IMR-90 (cell line): ENCODE data around the gene MALRD1. TPM values are rescaled to one million over a fixed set of nuclear protein-coding genes. Genes with fewer than 3 reads are reported as not detected.

Experiments
- ATAC-seq: fragments of 200-7000 bp; cut with Tn5 transposase; 2 replicates; pipeline ENCODE4 v1.9.1; 2020; ENCODE audit warnings: low read depth, mild to moderate bottlenecking, moderate library complexity
- BruUV-seq: library from RNA; stranded (reverse); fragments of 400-500 nt; replicated peaks from 2 replicates; lab custom pipeline; 2021; lab: Mats Ljungman, UMichigan
- CTCF ChIA-PET: fragments of 300-600 bp; formaldehyde crosslinking; extraction: SDS; loops from one replicate; lab custom pipeline; 2021; ENCODE audit warnings: antibody characterized with exemption; lab: Yijun Ruan, JAX
- POLR2A ChIA-PET: fragments of 300-600 bp; sonication (Branson Sonifier 250); formaldehyde crosslinking; loops from one replicate; lab custom pipeline; 2022; ENCODE audit warnings: antibody characterized with exemption; ENCODE audit not compliant: unreplicated experiment; lab: Charles Lee
- DNase-seq: peaks from one replicate; pipeline ENCODE4 v3.0.0; 2013
- H2AFZ ChIP-seq: replicated peaks from 2 replicates; pipeline ENCODE3; 2013; ENCODE audit warnings: low read length, mild to moderate bottlenecking; ENCODE audit not compliant: poor library complexity
- H2AK5ac ChIP-seq: 2 replicates; pipeline ENCODE4 v1.6.1; 2013; ENCODE audit warnings: low read depth, low read length, inconsistent platforms
- H2AK9ac ChIP-seq: replicated peaks from 2 replicates; pipeline ENCODE3; 2013; ENCODE audit warnings: mild to moderate bottlenecking, low read depth, low read length, moderate library complexity; ENCODE audit not compliant: poor library complexity
- H2BK120ac ChIP-seq: 2 replicates; pipeline ENCODE4 v1.6.1; 2013; ENCODE audit warnings: low read depth, low read length, inconsistent platforms
- H2BK15ac ChIP-seq: 3 replicates; pipeline ENCODE4 v1.6.1; 2013; ENCODE audit warnings: low read depth, low read length, inconsistent platforms
- H2BK20ac ChIP-seq: 2 replicates; pipeline ENCODE4 v1.6.1; 2013; ENCODE audit warnings: low read depth, mild to moderate bottlenecking, inconsistent platforms, low read length, moderate library complexity
- H2BK5ac ChIP-seq: 2 replicates; pipeline ENCODE4 v1.6.1; 2013; ENCODE audit warnings: mild to moderate bottlenecking, low read depth, low read length, inconsistent platforms; ENCODE audit not compliant: poor library complexity, severe bottlenecking
- H3K14ac ChIP-seq: replicated peaks from 2 replicates; pipeline ENCODE4 v1.6.1; 2013; ENCODE audit warnings: low read depth, low read length, inconsistent platforms
- H3K18ac ChIP-seq: 2 replicates; pipeline ENCODE4 v1.6.1; 2013; ENCODE audit warnings: low read depth, low read length, control low read depth
- H3K23ac ChIP-seq: 2 replicates; pipeline ENCODE4 v1.6.1; 2013; ENCODE audit warnings: low read depth, low read length, inconsistent platforms
- H3K27ac ChIP-seq: 2 replicates; pipeline ENCODE4 v1.5.1; 2013; ENCODE audit warnings: mild to moderate bottlenecking, control low read depth, low read length; ENCODE audit not compliant: insufficient read depth
- H3K27me3 ChIP-seq: 2 replicates; pipeline ENCODE4 v1.6.1; 2013; ENCODE audit warnings: low read length; ENCODE audit not compliant: control insufficient read depth, insufficient read depth
- H3K36me3 ChIP-seq: 2 replicates; pipeline ENCODE4 v1.6.1; 2013; ENCODE audit warnings: low read length, mixed read lengths; ENCODE audit not compliant: control insufficient read depth, insufficient read depth
- H3K4ac ChIP-seq: 2 replicates; pipeline ENCODE4 v1.6.1; 2013; ENCODE audit warnings: low read depth, low read length, inconsistent platforms
- H3K4me1 ChIP-seq: 2 replicates; pipeline ENCODE4 v1.6.1; 2013; ENCODE audit warnings: low read length, mixed read lengths; ENCODE audit not compliant: control insufficient read depth, insufficient read depth
- H3K4me2 ChIP-seq: 2 replicates; pipeline ENCODE4 v1.6.1; 2013; ENCODE audit warnings: low read depth, mild to moderate bottlenecking, control low read depth, low read length, moderate library complexity
- H3K4me3 ChIP-seq: 2 replicates; pipeline ENCODE4 v1.5.1; 2013; ENCODE audit warnings: low read depth, mild to moderate bottlenecking, control low read depth, low read length, moderate library complexity; ENCODE audit not compliant: insufficient read depth
- H3K56ac ChIP-seq: 2 replicates; pipeline ENCODE4 v1.6.1; 2013; ENCODE audit warnings: low read length, inconsistent platforms; ENCODE audit not compliant: insufficient read depth; ENCODE audit errors: extremely low read depth
- H3K79me1 ChIP-seq, 2 experiments: 2 replicates each; pipeline ENCODE4 v1.6.1; 2013; ENCODE audit warnings: low read length in 2 of 2, inconsistent platforms in 1 of 2, low read depth in 1 of 2
- H3K9ac ChIP-seq: 2 replicates; pipeline ENCODE4 v1.6.1; 2013; ENCODE audit warnings: low read depth, low read length, control low read depth
- H3K9me1 ChIP-seq: 2 replicates; pipeline ENCODE4 v1.6.1; 2013; ENCODE audit warnings: low read length, inconsistent platforms; ENCODE audit not compliant: insufficient read depth
- H3K9me3 ChIP-seq: 2 replicates; pipeline ENCODE4 v1.6.1; 2013; ENCODE audit warnings: low read length; ENCODE audit not compliant: control insufficient read depth, insufficient read depth
- H4K20me1 ChIP-seq: 2 replicates; pipeline ENCODE4 v1.6.1; 2013; ENCODE audit warnings: low read length, inconsistent platforms; ENCODE audit not compliant: insufficient read depth
- H4K5ac ChIP-seq: 2 replicates; pipeline ENCODE4 v1.6.1; 2013; ENCODE audit warnings: mild to moderate bottlenecking, low read depth, low read length, control low read depth
- H4K8ac ChIP-seq, 2 experiments: 2 replicates each; pipeline ENCODE4 v1.6.1; 2013; ENCODE audit warnings: low read depth in 2 of 2, low read length in 2 of 2, control low read depth in 1 of 2, inconsistent platforms in 1 of 2
- H4K91ac ChIP-seq: 2 replicates; pipeline ENCODE4 v1.6.1; 2013; ENCODE audit warnings: low read depth, low read length, inconsistent platforms; ENCODE audit not compliant: insufficient read depth
- BHLHE40 ChIP-seq: fragments of 150-350 bp; IDR thresholded peaks from 2 replicates; pipeline ENCODE4 v1.6.1; 2016; ENCODE audit warnings: mild to moderate bottlenecking, low read depth, low read length
- CEBPB ChIP-seq: IDR thresholded peaks from 2 replicates; pipeline ENCODE4 v1.6.1; 2012; ENCODE audit warnings: low read depth, low read length, improper control_type of control experiment
- CHD1 ChIP-seq: IDR thresholded peaks from 2 replicates; pipeline ENCODE4 v1.6.1; 2012; ENCODE audit warnings: low read depth, low read length, improper control_type of control experiment
- CTCF ChIP-seq: conservative IDR thresholded peaks from 2 replicates; pipeline ENCODE4 v1.5.1; 2012; ENCODE audit warnings: mild to moderate bottlenecking, low read depth, low read length, improper control_type of control experiment
- FOS ChIP-seq: fragments of 150-350 bp; IDR thresholded peaks from 2 replicates; pipeline ENCODE4 v1.6.1; 2016; ENCODE audit warnings: low read depth, low read length
- MAFK ChIP-seq: IDR thresholded peaks from 2 replicates; pipeline ENCODE4 v1.6.1; 2012; ENCODE audit warnings: low read depth, low read length, improper control_type of control experiment
- MAZ ChIP-seq: IDR thresholded peaks from 2 replicates; pipeline ENCODE4 v1.6.1; 2012; ENCODE audit warnings: low read depth, mild to moderate bottlenecking, low read length, improper control_type of control experiment, moderate library complexity, borderline replicate concordance
- MXI1 ChIP-seq: IDR thresholded peaks from 2 replicates; pipeline ENCODE4 v1.6.1; 2012; ENCODE audit warnings: low read depth, mild to moderate bottlenecking, low read length, moderate library complexity, borderline replicate concordance
- NFE2L2 ChIP-seq: fragments of 150-350 bp; IDR thresholded peaks from 2 replicates; pipeline ENCODE4 v1.6.1; 2016; ENCODE audit warnings: low read depth, mild to moderate bottlenecking, low read length
- POLR2A ChIP-seq: IDR thresholded peaks from 2 replicates; pipeline ENCODE4 v1.6.1; 2012; ENCODE audit warnings: mild to moderate bottlenecking, low read depth, low read length
- RAD21 ChIP-seq: IDR thresholded peaks from 2 replicates; pipeline ENCODE4 v1.6.1; 2012; ENCODE audit warnings: low read length, improper control_type of control experiment
- RCOR1 ChIP-seq: IDR thresholded peaks from 2 replicates; pipeline ENCODE4 v1.6.1; 2012; ENCODE audit warnings: mild to moderate bottlenecking, low read length, improper control_type of control experiment; ENCODE audit not compliant: insufficient replicate concordance
- RFX5 ChIP-seq: IDR thresholded peaks from 2 replicates; pipeline ENCODE4 v1.8.0; 2012; ENCODE audit warnings: low read depth, mild to moderate bottlenecking, low read length, moderate library complexity
- SMC3 ChIP-seq: fragments of 150-350 bp; IDR thresholded peaks from 2 replicates; pipeline ENCODE4 v1.6.1; 2016; ENCODE audit warnings: low read depth, mild to moderate bottlenecking, antibody characterized with exemption, low read length, moderate library complexity
- WGBS, 2 experiments: methylation state at CpG; one replicate each; pipeline versions ENCODE4 v1.1.5 to v1.1.7; 2013; ENCODE audit warnings: missing lambda C conversion rate in 2 of 2; ENCODE audit not compliant: insufficient read length in 1 of 2; ENCODE audit errors: extremely low coverage in 2 of 2; 5-methylcytosine and 5-hydroxymethylcytosine counted together
- dilution Hi-C: fragments of 300-500 bp; cut with HindIII; formaldehyde crosslinking; loops from one replicate; pipeline ENCODE4 v1.14.3; 2018; ENCODE audit warnings: low sequenced_read_pairs; ENCODE audit not compliant: unreplicated experiment
- in situ Hi-C: fragments of 300-500 bp; cut with MboI; formaldehyde crosslinking; loops from 3 replicates; pipeline ENCODE4 v1.14.3; 2019; ENCODE audit warnings: low sequenced_read_pairs, inconsistent platforms, mixed read lengths
- intact Hi-C: fragments of 100-400 bp; cut with micrococcal nuclease; formaldehyde crosslinking; loops from 2 replicates; pipeline ENCODE4 v1.10.0; 2022
- polyA plus RNA-seq, 3 experiments: library from polyadenylated mRNA; depleted of rRNA; stranded (reverse); fragments of >200 nt; gene quantifications; 2 replicates each; pipeline ENCODE4 v1.2.3, GENCODE V29; 2012; ENCODE audit warnings: low replicate concordance in 1 of 3
- total RNA-seq: library from RNA; depleted of rRNA; stranded (reverse); fragments of >200 nt; gene quantifications from 2 replicates; pipeline ENCODE4 v1.2.3, GENCODE V29; 2012
- TF ChIP-seq, protein P1 (sequence below): fragments of 150-350 bp; IDR thresholded peaks from 2 replicates; pipeline ENCODE4 v1.6.1; 2016; ENCODE audit warnings: low read depth, mild to moderate bottlenecking, low read length, moderate library complexity, borderline replicate concordance
- TF ChIP-seq, protein P2 (sequence below): fragments of 150-350 bp; IDR thresholded peaks from 2 replicates; pipeline ENCODE4 v1.6.1; 2017; ENCODE audit warnings: mild to moderate bottlenecking, antibody characterized with exemption, low read length, low read depth

The MALRD1 gene
- total and polyA plus RNA-seq, 2 of the 4 experiments (the other 2 are of a cell fraction): 0.34 to 1.1 TPM

- no peak overlapping the region for H2BK15ac ChIP-seq
- H3K36me3 ChIP-seq: no peaks in the 10 kb centered on the region
- no peaks in the 10 kb centered on the region for H3K79me1 ChIP-seq
- no peak overlapping the region for H4K8ac ChIP-seq
- no peak overlapping the region for H2AFZ ChIP-seq
- H3K9me3 ChIP-seq: peaks cover 2% of the 10 kb centered on the region; the same call in 1 of the 2 replicates
- no peak overlapping the region for H2AK9ac ChIP-seq
- no TSS peak for BruUV-seq
- H3K4me3 ChIP-seq: no peak overlapping the region
- ATAC-seq (no peak), DNase-seq (no peak)
- H3K56ac ChIP-seq: no peak overlapping the region
- no CpG with 5 or more reads among the region's 1 CpG for WGBS, 2 experiments
- no peaks in the 10 kb centered on the region for H3K27me3 ChIP-seq
- CTCF ChIA-PET: interaction anchor here (0.7 to 1.1 kb wide), 2 partner anchors 14 to 18 kb away, joined by 3 read pairs; no protein-coding TSS in a partner anchor
- no peak overlapping the region for H2AK5ac ChIP-seq
- POLR2A ChIA-PET: no interaction called here
- H4K5ac ChIP-seq: no peak overlapping the region
- no peaks in the 10 kb centered on the region for H3K9me1 ChIP-seq
- H3K27ac ChIP-seq: no peak overlapping the region
- H2BK5ac ChIP-seq: no peak overlapping the region
- no peaks in the 10 kb centered on the region for H4K20me1 ChIP-seq
- in situ Hi-C loops (no loop called here), dilution Hi-C loops (no loop called here), intact Hi-C loops (no loop called here)
- no peak overlapping the region for H3K4ac ChIP-seq
- no peak overlapping the region for H3K9ac ChIP-seq
- no peaks in the 10 kb centered on the region for H3K4me1 ChIP-seq
- no peak overlapping the region for H3K14ac ChIP-seq
- no peak overlapping the region for H3K23ac ChIP-seq
- H3K18ac ChIP-seq: no peak overlapping the region
- TF ChIP-seq BHLHE40: no peak
- no peak for TF ChIP-seq RAD21
- TF ChIP-seq RFX5: no peak
- no peak for TF ChIP-seq RCOR1
- TF ChIP-seq NFE2L2: no peak
- no peak for TF ChIP-seq MAFK
- no peak for TF ChIP-seq SMC3
- no peak for TF ChIP-seq CTCF
- no peak for TF ChIP-seq MXI1
- TF ChIP-seq CHD1: no peak
- TF ChIP-seq MAZ: no peak
- TF ChIP-seq, protein P1, sequence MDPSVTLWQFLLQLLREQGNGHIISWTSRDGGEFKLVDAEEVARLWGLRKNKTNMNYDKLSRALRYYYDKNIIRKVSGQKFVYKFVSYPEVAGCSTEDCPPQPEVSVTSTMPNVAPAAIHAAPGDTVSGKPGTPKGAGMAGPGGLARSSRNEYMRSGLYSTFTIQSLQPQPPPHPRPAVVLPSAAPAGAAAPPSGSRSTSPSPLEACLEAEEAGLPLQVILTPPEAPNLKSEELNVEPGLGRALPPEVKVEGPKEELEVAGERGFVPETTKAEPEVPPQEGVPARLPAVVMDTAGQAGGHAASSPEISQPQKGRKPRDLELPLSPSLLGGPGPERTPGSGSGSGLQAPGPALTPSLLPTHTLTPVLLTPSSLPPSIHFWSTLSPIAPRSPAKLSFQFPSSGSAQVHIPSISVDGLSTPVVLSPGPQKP: no peak
- TF ChIP-seq POLR2A: no peak
- TF ChIP-seq FOS: no peak
- TF ChIP-seq CEBPB: no peak
- TF ChIP-seq, protein P2, sequence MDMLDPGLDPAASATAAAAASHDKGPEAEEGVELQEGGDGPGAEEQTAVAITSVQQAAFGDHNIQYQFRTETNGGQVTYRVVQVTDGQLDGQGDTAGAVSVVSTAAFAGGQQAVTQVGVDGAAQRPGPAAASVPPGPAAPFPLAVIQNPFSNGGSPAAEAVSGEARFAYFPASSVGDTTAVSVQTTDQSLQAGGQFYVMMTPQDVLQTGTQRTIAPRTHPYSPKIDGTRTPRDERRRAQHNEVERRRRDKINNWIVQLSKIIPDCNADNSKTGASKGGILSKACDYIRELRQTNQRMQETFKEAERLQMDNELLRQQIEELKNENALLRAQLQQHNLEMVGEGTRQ: no peak
- H2BK120ac ChIP-seq: no peak overlapping the region
- no peak overlapping the region for H4K91ac ChIP-seq
- no peak overlapping the region for H2BK20ac ChIP-seq
- no peak overlapping the region for H3K4me2 ChIP-seq
Measured at GRCh38 chr10:19231034-19231433, 182.4 kb downstream of the MALRD1 start.
